HG03280 (cell line): ENCODE data around the gene KLF6.

Experiments
- ATAC-seq: cut with Tn5 transposase; IDR thresholded peaks from one replicate; pipeline ENCODE4 v1.9.1; 2021; ENCODE audit warnings: mild to moderate bottlenecking, moderate library complexity; ENCODE audit not compliant: unreplicated experiment

The KLF6 gene

DNA sequence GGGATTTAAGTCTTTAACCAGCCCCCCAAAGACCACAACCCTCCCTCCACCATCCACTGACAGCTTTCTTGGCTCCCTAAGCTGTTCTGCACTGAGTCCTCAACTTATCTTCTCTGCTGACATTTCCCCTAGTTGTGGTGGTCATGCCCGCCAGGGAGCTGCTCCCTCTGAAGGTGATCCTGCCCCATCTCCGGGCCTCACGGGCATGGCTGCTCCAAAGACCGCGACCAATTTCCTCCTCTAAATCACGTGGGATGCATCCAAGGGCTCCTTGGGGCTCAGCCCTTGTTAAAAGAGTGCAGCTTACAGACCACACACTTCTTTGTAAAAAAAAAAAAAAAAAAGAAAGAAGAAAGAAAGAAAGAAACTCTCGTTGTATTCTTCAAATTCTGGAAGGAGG, 27.1 kb upstream of the KLF6 start:
- no peak for ATAC-seq

DNA sequence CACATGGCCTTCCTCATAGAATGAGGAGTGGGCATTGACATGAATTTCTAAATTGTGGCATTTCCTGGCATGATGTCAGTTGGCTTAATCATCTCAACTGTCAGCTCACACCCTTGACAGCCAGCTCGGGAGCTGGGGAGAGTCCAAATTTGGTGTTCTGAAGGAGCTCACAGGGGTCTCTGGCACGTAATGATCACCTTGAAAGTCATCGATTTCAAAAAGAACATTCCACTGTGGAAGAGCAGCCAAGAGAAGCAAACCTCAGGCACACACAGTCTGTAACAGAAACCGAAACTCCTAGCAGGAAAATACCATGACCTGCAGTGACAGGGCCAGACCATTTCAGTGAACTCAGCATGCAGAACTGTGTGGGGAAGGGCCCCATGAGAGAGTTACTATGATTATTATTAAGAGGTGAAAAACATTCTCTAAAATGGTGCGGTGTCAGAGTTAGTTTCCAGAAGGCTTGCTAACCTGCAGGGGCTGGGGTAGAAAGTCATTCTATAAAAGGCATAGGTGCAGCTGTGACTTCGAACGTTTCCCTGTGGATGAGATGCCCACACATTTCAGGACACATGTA, 26.4 kb upstream of the KLF6 start:
- ATAC-seq = peak; percentile 77

DNA sequence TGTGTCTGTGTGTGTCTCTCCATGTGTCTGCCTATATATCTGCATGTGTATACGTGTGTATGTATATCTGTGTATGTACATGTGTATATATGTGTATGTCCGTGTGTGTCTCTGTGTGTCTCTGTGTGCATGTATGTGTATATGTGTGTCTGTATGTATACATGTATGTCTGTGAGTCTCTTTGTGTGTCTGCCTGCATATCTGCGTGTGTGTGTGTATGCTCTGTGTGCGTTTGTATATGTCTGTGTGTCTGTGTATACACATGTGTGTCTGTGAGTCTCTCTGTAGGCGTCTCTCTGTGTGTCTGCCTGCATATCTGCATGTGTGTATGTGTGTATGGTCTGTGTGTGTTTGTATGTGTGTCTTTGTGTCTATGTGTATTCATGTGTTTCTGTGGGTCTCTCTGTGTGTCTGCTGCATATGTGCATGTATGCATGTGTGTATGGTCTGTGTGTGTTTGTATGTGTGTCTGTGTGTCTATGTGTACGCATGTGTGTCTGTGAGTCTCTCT, 23.7 kb upstream of the KLF6 start:
- ATAC-seq = no peak

DNA sequence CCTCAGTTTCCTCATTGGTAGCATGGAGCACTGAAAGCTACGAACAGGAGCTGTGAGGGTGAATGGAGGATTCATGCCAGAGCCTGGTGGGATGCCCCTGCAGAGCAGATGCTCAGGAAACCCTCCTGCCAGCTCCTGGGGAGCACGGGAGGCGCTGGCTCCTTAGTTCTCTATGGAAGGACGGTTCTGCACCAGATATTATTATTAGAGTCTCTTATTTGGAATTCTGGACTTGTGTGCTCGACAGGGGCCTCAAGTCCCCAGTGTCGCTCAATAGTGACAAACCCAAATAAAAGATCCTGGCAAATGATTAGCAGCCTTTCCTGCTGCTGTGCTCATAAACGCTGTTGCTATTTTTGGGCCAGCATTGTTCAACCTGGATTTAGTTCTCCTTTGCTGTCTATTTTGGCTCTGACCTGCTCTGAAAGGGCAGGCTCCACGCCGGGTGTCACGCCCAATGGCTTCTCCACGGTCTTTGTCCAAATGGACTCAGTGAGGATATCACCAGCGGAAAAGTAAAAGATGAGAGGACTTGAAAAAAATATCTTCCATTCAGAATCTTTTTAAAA, 23.0 kb upstream of the KLF6 start:
- no peak for ATAC-seq

DNA sequence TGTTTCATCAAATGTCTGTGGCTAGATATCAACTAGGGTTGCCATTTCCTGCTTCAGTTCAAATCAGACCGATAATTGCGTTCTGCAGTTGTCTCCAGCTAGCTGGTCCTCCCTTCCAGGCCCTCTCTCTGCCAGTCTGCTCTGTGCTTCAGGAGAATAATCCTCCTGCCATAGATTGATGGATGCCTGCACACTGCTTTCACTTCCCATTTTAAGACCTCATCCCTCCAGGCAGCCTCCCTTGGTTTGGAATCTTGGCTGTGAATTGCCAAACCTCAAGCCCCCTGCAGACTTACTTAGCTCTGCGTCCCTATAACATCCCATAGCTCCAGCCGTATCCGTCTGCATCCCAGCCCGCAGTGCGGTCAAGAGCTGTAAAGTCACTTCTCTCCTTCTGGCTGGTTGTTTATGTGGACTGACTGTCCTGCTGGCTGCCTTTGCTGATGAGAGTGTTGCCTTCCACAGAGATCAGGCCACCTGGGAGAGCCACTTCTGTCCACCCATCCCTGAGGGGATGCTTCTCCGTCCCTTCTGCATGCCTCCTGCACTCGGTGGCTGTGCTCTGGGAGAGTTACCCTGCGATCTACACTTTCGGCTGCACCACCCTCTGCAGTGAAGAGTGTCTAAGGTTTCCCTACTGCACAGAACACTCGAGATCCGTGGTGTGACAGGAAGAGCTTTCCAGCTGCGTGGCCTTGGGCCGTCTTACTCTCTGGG, 22.4 kb upstream of the KLF6 start:
- no peak for ATAC-seq

DNA sequence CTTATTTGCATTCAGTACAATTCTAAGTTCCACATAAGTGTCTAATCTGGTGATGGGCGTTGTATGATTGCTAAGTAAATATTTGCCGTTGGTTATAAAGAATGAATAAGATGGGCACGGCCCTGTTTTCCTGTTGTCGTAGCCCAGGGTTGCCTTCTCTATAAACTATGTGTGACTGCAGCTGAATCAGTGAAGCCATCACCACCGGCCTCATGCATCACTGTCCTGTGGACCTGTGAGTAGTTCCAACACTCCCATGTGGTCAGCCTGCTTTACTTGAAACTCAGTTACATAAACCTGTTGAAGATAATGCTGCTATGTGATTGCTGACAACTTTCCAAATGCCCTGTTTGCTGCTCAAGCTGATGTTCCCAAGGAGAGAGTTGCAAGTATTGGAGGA, 21.6 kb upstream of the KLF6 start:
- ATAC-seq = no peak

DNA sequence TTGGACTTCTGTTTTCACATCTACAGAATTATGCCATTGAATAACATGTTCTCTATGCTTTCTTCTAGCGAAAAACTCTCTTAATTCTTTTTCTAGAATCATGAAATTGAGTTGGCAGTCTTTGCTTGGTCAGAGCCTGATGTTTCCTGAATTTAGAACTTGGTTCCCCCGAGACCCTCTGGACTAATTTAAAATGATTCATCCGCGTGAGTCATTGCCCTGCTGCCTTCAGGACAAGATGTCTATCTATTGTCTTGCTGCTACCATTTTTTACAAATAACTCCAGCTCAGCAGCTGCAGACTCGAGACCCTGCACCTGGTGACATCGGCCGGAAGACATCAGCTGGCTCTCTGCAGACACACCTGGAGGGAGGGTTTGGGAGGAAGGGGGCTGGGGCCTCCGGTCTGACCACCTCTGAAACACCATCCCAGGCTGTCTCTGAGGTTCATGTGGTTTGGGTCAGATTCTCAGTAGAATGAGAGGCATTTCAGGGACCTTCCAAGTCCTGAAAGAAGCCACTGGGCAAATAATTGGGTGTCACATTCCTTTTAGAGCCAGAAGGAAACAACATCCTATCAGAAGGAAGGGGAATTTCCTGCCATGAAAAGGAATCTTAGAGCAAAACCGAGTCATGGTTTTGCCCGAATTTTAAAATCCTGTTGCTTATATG, 20.9 kb upstream of the KLF6 start:
- ATAC-seq = peak; percentile 43

DNA sequence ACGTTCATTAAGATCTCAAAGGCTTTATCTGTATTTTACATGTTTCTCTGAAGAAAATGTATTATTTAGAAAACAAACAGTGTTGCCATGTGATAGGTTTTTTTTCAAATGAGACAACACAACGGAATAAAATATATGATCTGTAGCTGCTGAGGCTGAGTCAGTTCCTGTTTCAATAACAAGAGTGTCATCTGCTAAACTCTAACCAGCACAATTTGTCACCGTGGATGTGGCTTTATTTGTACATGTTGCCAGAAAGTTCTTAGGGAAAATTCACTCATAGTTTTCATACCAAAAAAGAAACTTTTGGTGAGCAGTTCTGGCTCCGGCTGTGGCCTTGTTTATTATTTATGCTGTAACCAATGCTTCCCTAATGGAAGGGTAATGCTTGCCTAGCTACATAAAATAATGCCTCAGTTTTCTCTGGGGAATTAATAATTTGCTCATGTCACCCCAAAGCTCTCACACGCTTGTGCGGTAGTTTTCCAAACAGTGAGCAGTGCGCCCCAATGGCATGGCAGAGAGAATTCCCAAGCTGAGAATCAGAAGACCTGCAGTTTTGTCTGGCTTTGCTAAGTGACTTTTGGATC, 20.3 kb upstream of the KLF6 start:
- peak; percentile 53 for ATAC-seq

DNA sequence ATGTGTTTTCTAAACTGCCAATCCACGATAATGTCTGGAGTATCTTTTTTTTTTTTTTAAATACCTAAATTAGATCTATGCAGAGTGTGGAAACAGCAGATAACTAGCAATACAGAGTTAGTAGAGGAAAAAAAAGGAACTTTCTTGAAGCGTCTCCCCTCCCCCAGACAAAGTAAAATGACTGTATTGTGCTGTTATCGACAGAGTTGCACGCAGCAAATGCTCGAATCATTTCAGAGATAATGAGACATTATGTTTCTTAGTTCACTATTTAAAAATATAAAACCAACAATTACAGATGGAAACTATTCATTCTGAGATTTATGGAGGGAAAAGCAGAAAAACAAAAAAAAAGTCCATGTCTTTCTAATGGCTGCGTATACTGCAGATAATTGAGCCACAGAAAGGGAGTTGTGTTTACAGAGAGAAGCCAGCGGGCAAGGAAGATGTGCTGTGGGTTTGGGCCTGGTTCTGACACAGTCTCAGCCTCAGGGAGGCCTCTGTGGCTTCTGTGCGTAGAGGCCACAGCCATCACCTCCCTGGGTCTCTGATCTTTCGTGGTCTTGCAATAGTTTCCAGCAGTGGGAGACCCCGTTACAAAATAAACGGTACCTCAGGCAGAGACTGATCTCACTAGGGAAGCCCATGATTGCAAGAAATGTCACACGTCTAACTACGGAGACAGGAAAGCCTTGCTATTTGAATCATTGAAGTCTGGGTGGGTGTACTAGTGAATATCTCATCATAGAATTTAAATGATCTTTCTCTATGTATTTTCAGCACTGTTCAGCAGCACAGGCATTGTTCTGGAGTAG, 19.1 kb upstream of the KLF6 start:
- no peak for ATAC-seq

DNA sequence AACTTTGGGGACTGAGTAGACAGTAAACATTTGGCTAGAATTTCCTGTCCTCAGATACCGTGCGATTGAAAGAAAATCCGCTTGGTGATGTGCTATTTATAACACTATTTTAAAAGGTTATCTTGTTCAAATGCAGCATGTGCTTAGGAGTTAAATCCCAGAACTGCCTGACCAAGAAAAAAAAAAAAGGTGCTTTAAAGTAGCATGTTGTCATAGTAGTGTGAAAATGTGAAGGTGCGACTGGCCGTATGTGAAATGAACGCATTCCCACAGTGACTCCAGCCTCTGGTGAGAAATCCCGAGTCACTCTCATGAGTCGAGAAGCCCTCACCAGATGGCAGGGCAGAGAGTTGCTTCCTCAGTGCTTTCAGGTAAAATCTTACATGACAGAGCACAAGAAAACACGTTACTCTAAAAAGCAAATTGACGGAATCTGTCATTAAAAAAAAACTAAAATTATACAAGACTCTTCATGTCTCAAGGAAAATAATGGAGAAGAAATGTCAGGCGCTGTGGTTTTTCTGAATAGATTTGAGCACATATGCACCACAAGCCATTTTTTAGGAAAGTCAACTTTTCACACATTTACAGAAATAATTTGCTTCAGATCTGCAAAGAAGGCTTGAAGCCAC, 18.4 kb upstream of the KLF6 start:
- ATAC-seq = no peak

DNA sequence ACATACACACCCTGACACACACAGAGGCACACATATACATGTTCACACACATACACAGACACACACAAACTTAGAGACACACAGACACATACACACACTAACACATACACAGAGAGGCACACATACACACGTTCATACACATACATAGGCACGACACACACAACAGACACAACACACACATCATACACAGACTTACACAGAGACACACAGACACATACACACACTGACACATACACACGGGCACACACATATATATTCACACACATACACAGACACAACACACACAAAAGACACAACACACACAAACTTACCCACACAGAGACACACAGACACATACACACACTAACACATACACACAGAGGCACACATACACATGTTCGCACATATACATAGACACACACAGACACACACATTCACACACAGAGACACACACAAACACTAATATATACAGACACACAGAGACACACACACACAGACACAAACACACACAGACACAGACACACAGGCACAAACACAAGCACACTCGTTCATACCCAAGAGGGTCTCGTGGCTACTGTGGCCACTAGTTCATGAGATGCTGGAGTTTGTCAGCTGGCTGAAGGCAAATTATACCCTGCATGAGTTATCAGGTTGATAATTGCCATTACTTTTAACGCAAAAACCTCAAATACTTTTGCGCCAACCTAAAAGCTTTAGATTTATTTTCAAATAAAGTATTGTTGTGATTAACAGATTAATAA, 17.7 kb upstream of the KLF6 start:
- ATAC-seq = no peak

DNA sequence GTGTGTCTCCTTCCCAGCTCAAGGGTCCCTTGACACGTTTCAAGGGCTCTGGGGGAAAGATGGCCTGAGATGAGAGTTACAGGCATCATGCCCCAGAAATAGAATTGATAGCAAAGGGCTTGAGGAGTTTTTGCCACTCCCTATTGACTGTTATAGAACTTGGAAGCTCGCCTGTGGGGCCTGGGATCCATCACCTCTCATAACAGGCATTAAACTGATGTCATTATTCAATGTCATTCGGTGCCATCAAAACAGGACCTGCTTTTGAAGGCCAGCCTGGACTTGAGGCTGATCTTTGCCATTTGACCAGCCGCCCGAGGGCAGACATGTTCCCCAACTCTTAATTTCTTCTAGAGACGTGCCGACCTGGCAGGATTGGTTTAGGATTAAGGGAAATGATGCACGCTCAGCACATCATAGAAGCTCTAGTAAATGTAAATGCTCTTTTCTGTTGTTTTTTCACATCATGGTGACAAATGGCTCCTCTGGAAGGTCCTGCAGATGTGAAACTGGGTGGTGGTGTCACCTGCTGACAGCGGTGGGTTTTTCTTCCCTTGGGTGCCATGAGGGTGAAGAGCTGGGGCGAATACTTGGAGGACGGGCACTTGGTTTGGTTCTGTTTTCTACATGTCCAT, 16.7 kb upstream of the KLF6 start:
- no peak for ATAC-seq

DNA sequence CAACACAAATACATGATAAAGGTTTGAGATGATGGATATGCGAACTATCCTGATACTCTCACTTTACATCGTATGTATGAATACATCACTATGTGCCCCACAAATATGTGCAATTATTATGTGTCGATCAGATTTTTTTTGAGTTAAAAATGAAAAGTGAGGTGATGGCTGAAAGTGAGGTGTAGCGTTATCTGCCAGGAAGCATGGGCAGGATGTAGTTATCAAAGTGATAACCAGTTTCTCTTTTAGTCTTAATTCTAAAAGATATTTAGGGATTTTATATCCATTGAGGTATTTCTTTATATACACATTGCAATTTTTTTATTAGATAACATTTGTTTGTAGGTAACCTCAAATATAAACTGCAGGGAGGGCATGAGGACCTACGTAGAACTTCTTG, 15.6 kb upstream of the KLF6 start:
- ATAC-seq = no peak

DNA sequence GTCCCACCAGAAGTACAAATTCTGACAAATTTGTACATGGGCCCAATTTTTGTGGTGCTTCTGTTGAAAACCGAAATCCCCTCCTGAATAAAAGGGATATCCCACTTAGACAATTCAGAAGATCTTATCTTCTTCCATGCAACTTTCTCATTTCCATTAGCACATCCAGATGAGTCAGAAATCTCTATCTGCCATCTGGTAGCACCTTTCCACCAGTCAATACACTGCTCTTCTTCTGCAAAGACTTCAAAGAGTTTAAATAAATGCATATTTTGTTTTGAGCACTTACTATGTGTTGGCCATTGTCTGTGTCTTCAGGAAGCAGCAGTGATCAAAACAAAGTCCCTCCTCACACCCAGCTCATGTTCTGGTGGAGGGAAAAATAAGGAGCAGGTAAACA, 12.7 kb upstream of the KLF6 start:
- no peak for ATAC-seq

DNA sequence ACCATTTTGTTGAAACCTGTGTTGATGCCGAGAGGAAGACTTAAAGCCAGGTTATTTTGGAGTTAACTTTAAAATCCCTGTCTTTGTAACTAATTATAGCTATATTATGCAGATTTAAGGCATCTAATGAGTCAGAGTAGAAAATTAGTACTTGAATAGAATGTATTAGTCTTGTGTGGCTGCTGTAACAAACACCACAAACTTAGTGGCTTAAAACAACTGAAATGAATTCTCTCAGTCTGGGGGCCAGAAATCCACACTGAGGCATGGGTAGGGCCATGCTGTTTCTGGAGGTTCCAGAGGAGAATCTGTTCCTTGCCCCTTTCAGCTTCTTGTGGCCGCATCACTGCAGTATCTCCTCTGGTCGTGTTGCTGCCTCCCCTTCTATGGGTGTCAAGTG, 8.5 kb upstream of the KLF6 start:
- no peak for ATAC-seq

DNA sequence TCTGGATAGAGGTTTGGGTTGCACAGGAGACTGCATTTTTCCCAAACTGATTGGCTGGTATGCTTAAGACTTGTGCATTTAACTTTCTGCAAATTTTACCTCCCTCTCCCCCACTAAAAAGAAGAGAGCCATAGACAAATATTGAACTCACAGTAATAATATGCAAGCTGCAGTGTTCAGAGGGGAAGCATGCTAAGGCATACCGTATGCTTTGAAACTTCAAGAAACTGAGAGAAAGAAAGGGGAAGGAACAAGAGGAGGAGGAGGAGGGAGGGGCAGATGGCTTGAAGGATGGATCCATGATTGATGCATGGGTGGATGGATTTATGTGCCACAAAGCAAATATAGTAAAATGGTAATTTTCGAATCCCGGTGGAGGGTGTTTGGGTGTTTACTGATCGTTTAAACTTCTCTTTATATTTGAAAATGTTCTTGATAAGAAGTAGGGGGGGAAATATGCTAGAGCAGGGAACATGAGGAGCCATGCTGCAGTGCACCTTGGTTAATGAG, 7.8 kb upstream of the KLF6 start:
- no peak for ATAC-seq

DNA sequence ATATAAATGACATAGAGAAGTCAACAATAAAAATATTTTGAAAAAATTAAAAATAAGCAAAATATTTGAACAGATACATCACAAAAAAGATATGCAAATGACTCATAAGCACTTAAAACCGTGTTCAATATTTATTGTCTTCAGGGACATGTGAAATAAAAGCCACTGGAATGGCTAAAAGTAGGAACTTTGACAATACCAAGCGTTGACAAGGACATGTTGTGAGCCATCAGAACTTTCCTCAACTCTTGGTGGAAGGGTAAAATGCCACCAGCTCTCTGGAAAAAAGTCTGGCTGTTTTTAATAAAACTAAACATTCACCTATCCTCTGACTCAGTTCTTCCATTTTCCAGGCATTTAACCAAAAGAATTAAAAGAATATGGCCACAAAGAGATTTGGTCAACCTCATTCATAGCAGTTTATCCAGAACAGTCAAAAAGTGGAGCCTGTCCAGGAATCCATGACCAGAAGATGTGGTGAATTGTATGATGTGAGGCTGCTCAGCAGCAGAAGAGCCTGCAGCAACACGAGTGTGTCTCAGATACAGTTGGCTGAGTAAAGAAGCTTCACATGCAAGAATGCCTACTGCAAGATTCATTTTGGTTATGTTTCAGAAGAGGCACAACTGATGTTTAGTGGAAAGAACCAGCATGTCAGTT, 7.1 kb upstream of the KLF6 start:
- ATAC-seq = no peak

DNA sequence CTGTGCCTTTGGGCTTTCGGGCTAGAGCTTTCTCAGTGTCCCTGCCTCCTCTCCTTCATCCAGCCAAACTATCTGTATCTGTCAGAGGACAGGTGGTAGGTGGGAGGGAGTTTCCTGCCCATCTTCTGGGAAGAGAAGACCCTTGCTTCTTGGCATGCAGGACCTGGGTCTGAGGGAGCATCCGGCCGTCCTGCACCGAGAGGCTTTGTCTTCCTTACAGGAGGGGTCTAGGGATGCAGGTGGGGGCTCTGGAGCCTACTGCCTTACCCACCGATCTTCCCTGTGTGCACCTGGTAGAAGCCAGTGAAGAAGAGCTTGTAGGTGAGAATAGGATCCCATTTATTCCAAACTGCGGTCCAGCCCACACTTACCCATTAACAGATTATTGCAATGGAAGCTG, 5.8 kb upstream of the KLF6 start:
- ATAC-seq = no peak
